NCI-H2107 (cell line): ENCODE results near the gene ALS2CL.

ENCODE experiments used
- DNase-seq: peaks from one replicate; lab custom pipeline; 2025; lab: John Stamatoyannopoulos, UW

ALS2CL gene

GRCh38 chr3:46664188-46664970, 29.1 kb downstream of the ALS2CL start:
- DNase-seq = no peak

GRCh38 chr3:46663591-46664135, 29.8 kb downstream of the ALS2CL start:
- no peak for DNase-seq

GRCh38 chr3:46662771-46663551, 30.5 kb downstream of the ALS2CL start:
- no peak for DNase-seq

GRCh38 chr3:46661776-46662766, 31.4 kb downstream of the ALS2CL start:
- no peak for DNase-seq

GRCh38 chr3:46660543-46661523, 32.6 kb downstream of the ALS2CL start:
- DNase-seq = no peak

- DNase-seq = no peak
These were observed 33.5 kb downstream of the ALS2CL start for GRCh38 chr3:46660003-46660402.

GRCh38 chr3:46659285-46659684, 34.2 kb downstream of the ALS2CL start:
- DNase-seq = no peak

- DNase-seq = no peak
These were observed 36.5 kb downstream of the ALS2CL start for GRCh38 chr3:46656778-46657556.

- DNase-seq = no peak
These were observed 38.2 kb downstream of the ALS2CL start for GRCh38 chr3:46655271-46655670.

- DNase-seq = no peak
These were observed 42.4 kb downstream of the ALS2CL start for GRCh38 chr3:46651084-46651483.

GRCh38 chr3:46649436-46649835, 44.0 kb downstream of the ALS2CL start:
- no peak for DNase-seq

GRCh38 chr3:46648096-46648495, 45.4 kb downstream of the ALS2CL start:
- DNase-seq = no peak

GRCh38 chr3:46646700-46647099, 46.8 kb downstream of the ALS2CL start:
- DNase-seq = no peak

- DNase-seq = no peak
These were observed 49.8 kb downstream of the ALS2CL start for GRCh38 chr3:46643701-46644100.

- no peak for DNase-seq
These were observed 50.5 kb downstream of the ALS2CL start for GRCh38 chr3:46642971-46643370.

- no peak for DNase-seq
These were observed 52.6 kb downstream of the ALS2CL start for GRCh38 chr3:46640927-46641326.

- DNase-seq = no peak
These were observed 54.3 kb downstream of the ALS2CL start for GRCh38 chr3:46639221-46639620.

GRCh38 chr3:46634856-46635255, 58.6 kb downstream of the ALS2CL start:
- no peak for DNase-seq

GRCh38 chr3:46632792-46633191, 60.7 kb downstream of the ALS2CL start:
- DNase-seq = no peak
